Fibroblast of gingiva (primary cell): ENCODE data around the gene UGT1A4.

Source experiments
- DNase-seq: peaks from one replicate; pipeline ENCODE4 v3.0.0-alpha.2; 2011; ENCODE audit warnings: low read depth

Gene UGT1A4

GRCh38 chr2:233718552-233718951, at the start of gene UGT1A4:
UGT1A4 (plus strand) TSS chr2:233718736; CDS start chr2:233718821, 85 bp downstream.
- DNase-seq, result no peak

DNA sequence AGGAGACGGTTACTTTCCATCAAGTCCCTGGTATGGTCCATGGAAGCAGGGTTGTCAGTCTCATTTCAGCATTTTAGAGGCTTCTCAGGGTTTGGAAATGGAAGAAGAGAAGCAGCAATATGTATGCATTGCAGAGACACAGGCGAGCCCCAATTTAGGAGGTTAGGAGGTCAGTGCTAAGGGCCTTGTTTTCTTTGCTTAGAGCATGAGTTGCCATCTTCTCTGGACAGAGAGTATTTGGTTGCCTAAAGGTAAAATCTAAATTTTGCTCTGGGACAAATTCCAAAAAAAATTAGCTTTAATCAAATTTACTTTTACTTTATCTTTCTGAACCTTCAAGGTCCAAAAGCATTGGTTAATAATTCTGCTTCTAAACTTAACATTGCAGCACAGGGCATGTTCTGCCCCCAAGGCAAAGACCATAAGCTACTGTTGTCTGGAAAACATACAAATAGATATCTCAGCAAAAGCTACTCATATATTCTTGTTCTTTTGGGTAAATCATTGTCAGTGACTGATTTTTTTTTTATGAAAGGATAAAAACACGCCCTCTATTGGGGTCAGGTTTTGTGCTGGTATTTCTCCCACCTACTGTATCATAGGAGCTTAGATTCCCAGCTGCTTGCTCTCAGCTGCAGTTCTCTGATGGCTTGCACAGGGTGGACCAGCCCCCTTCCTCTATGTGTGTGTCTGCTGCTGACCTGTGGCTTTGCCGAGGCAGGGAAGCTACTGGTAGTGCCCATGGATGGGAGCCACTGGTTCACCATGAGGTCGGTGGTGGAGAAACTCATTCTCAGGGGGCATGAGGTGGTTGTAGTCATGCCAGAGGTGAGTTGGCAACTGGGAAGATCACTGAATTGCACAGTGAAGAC, 47.0 kb upstream of the UGT1A4 start, which contains the start of gene UGT1A9:
Gene UGT1A9 (plus strand): TSS at position 609 of the 872 bp plus-strand sequence. CDS start 37 bp downstream, at position 646.
- DNase-seq, result no peak

- DNase-seq, result no peak
These were observed 45.6 kb upstream of the UGT1A4 start for GRCh38 chr2:233672886-233673285.

GRCh38 chr2:233673896-233674295, 44.6 kb upstream of the UGT1A4 start:
- DNase-seq, result no peak

- no peak for DNase-seq
These were observed 44.2 kb upstream of the UGT1A4 start for GRCh38 chr2:233674314-233674713.

DNA sequence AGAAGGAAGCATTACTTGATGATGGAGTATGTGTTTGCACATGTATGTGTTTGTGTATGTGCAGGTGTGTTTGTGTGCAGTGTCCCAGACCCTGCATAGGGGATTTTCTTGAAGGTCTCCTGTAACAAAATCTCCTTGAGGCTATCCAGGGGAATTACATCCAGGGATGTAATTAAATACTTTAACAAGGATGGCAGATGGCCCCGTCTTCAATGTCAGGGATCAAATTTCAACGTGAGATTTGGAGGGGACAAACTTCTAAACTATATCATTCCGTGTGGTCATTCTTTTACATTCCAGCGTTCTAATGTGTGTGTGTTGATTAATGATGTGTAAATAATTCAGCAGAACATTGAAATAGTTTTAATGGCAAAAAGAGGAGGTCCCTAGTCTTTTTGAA, 43.5 kb upstream of the UGT1A4 start:
- no peak for DNase-seq

DNA sequence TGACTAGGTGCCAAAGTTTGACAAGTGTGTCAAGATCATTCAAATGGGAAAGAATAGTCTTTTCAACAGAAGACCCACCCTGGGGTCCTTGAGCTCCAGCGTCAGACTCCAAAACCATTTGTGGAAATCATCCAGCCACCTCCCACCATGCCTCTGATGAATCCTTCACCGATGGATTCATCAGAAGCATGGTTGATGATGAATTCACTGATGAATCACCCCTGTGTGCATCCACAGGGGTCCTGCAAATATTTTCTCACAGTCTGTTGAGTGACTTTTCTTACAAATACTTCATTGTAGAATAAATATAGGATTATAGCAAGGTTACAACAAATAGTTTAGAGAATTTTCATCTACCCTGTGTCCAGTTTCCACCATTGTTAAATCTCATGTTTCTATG, 42.5 kb upstream of the UGT1A4 start:
- DNase-seq, result no peak

- DNase-seq, result no peak
These were observed 39.3 kb upstream of the UGT1A4 start for GRCh38 chr2:233679196-233679595.

- no peak for DNase-seq
These were observed 38.0 kb upstream of the UGT1A4 start for GRCh38 chr2:233680361-233681045.

DNA sequence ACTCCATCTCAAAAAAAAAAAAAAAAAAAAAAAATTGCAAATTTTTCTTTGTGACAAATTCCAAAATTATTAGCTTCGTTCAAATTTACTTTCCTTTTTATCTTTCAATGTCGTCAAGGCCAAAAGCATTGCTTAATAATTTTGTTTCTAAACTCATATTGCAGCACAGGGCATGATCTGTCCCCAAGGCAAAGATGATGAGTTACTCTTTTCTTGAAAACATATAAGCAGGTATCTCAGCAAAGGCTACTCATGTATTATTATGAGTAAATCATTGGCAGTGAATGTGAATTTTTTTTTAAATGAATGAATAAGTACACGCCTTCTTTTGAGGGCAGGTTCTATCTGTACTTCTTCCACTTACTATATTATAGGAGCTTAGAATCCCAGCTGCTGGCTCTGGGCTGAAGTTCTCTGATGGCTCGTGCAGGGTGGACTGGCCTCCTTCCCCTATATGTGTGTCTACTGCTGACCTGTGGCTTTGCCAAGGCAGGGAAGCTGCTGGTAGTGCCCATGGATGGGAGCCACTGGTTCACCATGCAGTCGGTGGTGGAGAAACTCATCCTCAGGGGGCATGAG, 36.9 kb upstream of the UGT1A4 start, which contains the start of gene UGT1A7:
Gene UGT1A7 (plus strand): TSS at position 381 of the 579 bp plus-strand sequence. CDS start 37 bp downstream, at position 418.
- no peak for DNase-seq

DNA sequence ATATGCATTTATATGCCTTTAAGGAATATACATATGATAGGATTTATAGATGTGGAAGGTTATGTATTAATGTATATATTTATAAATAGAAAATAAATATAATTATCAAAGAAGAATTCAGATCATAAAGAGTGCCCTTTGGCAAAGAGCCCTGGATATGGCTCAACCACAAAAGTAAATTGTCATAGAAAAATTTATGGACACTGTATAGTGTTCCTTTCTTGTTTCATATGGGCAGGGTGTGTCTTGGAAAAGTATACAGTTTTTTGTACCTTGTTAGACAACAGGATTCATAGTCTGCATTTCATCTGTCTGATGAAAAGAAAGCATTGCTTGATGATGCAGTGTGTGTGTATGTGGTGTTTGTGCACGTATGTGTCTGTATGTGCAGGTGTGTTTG, 33.9 kb upstream of the UGT1A4 start:
- no peak for DNase-seq

DNA sequence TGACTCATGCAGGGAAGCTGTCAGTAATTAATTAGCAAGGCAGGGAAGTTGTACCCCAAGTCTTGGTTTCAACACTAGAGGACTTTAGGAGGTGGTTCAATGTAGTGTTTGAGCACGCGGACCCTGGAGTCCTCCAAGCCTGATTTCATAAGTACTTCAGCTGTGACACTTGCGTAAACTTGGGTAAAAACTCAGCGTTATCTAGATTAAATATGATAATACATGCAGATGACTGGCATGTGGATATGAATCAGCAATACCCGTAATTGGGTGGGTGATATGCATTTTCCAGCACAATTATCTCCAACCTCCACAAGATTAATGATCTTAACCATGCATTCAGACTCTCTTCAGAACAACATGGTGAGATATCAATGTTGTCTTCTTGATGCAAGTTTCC, 31.6 kb upstream of the UGT1A4 start:
- no peak for DNase-seq

GRCh38 chr2:233688341-233688740, 30.2 kb upstream of the UGT1A4 start:
- DNase-seq, result no peak

DNA sequence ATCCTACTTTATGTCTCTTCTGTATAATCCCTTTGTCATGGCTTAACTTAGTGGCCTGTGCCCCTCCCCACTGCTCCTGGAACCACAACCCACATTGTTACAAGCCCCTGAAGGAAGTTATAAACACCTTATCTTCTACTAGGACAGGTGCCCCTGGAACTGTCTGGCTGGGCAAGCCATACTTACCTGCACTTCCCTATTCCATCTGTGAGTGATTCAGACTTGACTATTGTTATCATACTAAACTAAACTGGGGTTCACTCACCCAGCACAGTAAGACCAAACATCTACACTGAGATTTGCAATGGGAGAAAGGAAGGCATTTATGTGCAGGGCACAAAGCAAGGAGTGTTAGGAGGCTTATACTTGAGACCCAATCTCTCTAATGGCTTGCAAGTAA, 29.5 kb upstream of the UGT1A4 start:
- no peak for DNase-seq

GRCh38 chr2:233689501-233689900, 29.0 kb upstream of the UGT1A4 start:
- no peak for DNase-seq

DNA sequence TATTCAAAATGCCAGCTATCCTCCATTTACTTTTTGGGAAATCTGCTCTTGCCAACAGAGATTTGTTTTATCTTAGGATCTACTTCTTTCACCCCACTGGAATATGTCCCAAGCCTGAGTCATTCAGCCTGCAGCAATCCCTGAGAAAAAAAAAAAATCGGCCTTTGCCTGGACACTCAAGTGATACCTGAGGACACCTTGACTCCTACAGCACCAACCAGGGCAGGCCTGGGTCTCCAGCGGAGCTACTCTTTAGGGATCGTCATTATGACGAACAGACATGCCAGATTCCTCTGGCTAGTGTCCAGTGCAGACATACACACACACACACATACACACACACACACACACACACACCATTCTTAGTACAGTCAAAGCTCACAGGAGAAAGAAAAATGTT, 28.1 kb upstream of the UGT1A4 start:
- no peak for DNase-seq

DNA sequence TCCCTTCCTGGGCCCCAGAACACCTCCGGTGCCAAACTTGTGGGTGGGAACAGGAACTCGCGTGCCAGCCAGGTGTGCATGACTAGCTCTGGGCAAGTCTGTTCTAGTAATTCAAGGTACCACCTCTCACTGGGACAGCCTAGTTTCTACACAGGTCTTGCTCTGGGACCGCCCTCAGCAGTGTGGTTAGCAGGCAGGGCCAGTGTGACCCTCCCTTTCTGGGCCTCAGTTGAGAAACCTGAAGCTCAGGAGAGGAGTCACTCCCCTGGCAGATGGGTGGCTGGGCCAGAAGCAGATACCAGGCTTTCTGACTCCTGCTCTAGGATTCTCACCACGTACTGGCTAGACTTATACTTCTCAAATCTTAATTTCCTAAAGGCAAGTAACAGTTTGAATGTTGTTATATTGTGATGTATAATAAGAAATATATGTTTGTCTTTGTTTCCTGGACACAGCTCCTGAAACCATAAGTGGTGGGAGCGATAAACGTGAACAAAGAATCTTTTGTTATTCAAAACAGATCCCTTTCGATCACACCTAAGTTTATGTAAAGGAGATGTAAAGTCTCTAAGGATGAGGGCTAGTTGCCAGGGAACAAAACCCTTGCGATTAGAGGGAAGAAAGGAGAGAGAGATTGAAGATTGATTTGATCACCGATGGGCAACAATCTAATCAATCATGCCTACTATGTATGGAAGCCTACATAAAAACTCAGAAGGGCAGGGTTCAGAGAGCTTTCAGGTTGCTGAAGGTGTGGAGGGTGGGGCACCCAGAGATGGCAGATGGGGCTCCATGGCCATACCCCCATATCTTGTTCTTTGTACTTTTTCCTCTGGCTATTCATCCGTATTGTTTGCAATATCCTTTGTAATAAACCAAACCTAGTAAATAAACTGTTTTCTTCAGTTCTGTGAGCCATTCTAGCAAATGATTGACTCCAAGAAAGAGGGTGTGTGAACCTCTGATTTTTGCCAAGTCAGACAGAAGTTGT, 26.8 kb upstream of the UGT1A4 start:
- DNase-seq, result no peak

GRCh38 chr2:233692648-233693047, 25.9 kb upstream of the UGT1A4 start, which contains the start of gene UGT1A6:
UGT1A6 (plus strand) TSS chr2:233692890; CDS start chr2:233693005, 115 bp downstream.
- DNase-seq, result no peak

DNA sequence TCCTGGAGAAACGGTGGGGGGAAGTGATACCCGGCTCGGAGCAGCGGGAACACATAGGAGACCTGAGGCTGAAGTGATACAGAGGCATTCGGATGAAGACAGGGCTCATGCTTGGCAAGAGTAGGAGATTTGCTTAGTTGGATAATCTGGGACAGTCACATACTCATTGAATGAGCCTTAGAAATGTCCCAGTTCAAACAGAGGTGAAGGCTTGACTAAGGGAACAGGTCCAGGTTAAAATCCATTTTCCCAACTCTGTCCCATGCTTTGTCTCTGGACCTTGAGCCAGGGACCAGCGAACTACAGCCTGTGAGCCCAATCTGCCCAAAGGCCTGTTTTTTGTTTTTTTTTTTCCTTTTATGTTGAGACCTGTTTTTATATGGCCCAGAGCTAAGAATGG, 24.6 kb upstream of the UGT1A4 start:
- DNase-seq, result no peak

DNA sequence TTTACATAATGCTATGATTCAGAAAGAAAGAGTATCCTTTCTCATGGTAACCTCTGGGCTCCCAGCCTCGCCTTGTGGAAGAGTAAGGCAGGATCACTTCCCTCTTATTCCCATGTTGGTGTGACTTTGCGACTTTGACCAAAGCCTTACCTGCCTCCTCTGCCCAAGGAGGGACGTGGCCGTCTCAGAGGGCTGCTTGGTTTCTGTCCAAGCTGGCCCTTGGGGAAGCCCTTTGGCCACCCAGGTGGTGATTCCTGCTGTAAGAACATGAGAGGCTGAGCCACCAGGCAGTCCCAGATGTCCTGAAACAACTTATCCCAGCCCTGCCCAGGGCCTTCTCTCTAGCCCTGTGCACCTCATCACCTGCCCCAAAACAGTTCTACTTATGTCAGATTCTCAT, 19.8 kb upstream of the UGT1A4 start:
- no peak for DNase-seq

DNA sequence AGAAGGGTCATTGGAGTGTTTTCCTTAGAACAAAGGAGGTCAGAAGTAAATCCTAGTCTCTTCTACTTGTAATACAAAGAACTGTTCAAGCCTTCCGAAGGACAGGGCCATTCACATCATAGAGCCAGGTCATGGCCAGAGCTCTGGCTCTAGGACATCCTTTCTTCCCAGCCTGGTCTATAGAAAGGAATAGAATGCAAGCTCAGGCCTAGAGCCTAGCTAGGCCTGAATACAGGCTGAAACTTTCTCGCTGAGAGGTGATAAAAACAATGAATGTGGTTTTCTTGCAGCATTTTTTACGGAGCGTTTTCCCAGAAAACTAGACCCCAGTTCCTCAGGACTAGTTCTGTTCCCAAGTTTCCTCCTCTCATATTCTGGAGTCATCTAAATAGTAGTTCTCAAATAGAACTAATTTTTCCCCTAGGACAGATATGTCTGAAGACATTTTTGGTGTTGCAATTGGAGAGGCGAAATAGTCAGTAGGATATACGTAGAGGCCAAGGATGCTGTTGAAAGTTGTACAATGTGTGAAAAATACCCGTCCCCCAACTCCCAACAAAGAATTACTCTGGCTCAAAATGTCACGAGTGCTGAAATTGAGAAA, 19.0 kb upstream of the UGT1A4 start:
- no peak for DNase-seq
